ENCODE measurements around the gene AFDN.

Gene AFDN

DNA sequence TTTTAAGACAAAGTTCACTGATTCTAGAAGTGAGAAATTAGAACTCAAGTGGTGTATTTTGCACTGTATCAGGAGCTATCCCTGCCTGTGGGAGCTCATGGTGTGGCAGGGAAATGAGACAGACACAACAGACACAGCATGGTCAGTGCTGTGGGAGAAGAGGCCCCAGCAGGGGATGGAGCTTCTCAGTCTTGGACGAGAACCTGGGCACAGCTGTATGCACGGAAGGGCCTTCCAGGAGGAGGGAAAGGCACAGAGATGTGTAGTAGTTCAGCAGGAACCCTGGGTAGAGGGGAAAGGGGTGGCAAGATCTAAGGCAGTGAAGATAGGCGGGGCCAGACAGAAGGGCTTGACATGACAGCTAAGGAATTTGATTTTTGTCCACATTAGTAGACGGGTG lies 122.0 kb downstream of the AFDN start:
- DNase-seq (ENCODE audit: insufficient read length, low spot score) = no peak
- no peak for FAIRE-seq

DNA sequence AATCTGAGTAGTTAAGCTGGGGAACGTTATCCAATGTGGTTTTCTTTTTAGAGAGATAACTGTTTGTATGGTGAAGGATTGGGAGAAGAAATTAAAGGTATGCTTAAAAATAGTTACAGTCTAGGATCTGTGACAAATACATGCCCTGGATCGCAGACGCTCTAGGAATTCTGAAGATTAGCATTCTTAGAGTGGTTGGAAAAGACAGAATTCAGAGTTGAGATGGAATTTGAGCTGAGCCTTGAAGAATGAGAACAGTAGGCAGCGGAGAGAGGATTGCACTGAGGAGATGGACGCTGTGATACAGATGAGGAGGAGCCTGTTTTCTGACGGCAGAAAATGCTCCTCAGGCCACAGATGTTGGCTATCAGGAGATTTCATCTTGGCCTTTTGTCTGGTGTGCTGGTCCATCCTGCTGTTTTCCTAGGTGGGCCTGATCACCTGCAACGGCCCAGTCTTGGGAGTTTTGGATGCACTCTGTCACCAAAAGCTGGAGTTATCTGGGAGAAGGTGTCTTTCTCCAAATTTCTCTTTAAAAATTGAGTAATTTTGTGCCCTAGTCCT lies 122.5 kb downstream of the AFDN start:
- FAIRE-seq (no peak), DNase-seq (ENCODE audit: insufficient read length, low spot score) (no peak)

DNA sequence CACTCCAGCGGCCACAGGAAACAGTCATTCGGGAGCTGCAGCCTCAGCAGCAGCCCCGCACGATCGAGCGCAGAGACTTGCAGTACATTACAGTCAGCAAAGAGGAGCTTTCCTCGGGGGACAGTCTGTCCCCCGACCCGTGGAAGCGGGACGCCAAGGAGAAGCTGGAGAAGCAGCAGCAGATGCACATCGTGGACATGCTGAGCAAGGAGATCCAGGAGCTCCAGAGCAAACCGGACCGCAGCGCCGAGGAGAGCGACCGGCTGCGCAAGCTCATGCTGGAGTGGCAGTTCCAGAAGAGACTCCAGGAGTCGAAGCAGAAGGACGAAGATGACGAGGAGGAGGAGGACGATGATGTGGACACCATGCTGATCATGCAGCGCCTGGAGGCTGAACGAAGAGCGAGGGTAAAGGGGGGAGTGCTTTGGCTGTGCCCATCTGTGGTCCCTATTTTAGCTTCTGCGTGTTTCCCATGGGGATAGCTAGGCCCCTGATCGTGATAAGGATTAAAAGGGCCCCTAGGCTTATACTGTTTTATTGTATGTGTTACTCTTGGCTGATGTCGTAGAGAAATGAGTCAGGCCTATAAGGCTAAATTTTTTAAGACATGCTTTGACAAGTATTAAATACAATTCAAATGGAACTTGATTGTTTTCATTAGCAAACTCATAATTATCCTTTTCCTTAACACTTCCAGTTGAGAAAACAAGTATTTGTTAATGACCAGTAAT lies 125.2 kb downstream of the AFDN start:
- DNase-seq (ENCODE audit: insufficient read length, low spot score) (no peak), FAIRE-seq (no peak)

DNA sequence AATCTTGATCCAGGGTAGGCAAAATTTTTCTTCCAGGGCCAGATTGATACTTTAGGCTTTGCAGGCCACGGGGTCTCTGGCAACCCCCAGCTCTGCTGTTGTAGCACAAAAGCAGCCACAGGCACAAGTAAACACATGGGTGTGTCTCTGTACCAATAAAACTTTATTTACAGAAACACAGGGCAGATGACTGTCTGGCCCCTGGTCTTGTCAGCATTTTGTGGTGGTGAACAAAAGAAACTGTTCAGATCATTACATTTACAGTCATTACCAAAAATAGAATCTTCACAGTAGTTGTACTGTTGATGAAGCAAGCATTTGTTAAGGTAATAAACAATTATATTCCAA lies 125.8 kb downstream of the AFDN start:
- FAIRE-seq (no peak), DNase-seq (ENCODE audit: insufficient read length, low spot score) (no peak)

DNA sequence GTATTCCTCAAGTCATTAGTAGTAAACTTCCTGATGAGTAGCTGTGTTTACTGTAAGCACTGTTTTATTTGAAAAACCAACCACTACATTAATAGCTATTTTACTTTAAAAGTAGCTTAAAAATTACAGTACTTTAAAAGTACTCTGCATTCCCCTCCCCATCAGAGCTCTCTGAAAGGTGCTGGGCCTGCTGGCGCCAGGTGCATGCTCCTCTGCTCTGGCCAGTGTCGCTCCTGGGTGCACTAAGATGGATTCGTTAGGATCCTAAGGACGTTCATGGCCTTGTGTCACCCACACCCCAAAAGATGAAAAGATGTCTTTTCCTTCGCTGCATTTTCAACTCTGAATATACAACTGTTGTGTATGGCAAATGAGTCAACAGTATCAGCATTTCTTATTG lies 126.8 kb downstream of the AFDN start:
- FAIRE-seq (no peak), DNase-seq (ENCODE audit: insufficient read length, low spot score) (no peak)

DNA sequence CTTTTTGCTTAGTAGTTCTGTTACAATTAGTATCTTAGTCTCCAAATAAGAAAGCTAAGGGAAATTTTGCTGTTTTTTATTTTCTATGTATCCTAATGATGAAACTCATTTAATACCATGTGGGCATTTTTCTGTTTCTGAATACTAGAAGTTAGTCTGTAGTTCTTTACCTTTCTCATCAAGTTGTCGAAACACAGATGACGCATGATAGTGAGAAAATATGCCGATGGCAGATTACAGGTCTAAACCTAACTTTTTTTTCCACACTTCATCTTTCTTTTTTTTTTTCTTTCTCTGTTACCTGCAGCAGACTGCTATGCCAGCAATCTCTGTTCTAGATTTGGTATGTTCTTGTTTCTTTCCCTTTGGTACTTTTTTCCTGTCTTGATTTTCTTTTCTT lies 127.4 kb downstream of the AFDN start:
- DNase-seq (ENCODE audit: insufficient read length, low spot score) = no peak
- no peak for FAIRE-seq

DNA sequence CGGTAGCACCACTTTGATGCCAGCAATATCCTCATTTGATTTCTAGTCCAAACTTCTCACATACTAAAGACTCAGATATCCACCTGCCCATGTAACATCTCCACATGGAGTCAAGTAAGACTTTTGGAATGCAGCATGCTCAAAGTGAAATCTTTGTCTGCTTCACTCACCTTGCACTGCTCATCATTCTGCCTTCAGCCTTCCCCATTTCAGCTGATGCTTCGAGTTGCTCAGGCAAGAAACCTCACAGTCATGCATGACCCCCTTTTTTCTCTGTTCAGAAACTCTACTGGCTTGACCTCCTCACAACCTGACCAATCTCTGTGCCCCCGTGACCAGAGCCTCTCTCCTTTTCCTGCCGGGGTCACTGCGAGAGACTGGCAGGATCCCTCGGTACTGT lies 129.8 kb downstream of the AFDN start:
- FAIRE-seq (no peak), DNase-seq (ENCODE audit: insufficient read length, low spot score) (no peak)

DNA sequence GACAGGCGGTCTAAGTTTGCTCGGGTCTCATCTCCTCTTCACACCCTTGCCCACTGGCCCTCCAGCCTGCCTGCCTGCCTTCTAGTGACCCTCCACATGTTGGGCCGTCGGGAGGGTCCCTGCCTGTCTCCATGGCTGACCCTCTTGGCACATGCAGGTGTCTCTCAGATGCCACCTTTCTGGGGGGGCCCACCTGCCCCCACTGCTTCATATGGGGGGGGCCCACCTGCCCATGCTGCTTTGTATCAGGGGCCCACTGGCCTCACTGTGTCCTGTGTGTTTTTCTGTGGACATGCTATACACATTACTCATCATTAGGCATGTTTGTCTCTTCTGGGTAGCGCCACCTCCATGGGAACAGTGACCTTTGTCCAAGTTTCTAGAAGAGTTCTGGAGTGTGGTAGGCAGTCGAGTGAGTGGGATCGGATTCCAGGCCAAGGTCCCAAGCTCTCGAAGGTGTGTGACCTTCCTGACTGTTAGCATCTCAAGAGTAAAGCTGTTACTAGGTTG lies 130.3 kb downstream of the AFDN start:
- no peak for DNase-seq (ENCODE audit: insufficient read length, low spot score)
- FAIRE-seq = no peak

DNA sequence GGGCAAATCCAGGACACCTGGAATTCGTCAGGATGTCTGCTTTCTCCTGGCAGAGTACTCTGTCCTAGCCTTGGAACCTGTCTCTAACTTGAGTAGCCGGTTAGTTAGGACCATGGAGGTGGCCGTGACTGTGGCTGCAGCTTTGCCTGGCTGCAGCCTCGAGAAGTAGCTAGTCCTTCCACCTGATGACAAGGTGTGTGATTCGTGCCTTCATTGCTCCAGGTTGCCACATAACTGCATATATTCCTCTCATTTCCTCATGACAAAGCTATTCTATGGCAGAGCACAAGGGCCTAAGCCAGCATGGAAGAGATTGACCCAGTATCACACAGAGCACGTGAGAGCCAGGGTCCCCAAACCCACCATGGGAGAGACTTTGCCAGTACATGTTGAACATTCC lies 130.9 kb downstream of the AFDN start:
- FAIRE-seq (no peak), DNase-seq (ENCODE audit: insufficient read length, low spot score) (no peak)

DNA sequence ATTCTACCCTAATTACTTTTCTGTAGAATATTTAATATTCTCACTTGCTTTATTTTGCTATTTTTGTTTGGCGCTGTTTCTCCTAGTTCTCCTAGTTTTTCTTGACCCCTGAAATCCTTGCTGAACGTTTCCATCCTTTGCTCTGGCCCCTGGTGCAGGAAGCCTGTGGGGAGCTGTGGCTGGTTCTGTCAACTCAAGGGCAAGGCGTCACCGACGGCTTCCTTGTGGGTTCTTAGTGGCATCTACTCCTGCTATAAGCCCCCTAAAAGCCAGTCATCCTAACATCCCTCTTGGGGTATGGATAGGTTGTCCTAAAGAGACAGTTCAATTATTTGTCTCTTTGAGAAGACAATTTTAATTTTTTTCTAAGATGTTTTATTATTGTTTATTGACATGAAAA lies 133.9 kb downstream of the AFDN start:
- DNase-seq (ENCODE audit: insufficient read length, low spot score) (no peak), FAIRE-seq (no peak)

DNA sequence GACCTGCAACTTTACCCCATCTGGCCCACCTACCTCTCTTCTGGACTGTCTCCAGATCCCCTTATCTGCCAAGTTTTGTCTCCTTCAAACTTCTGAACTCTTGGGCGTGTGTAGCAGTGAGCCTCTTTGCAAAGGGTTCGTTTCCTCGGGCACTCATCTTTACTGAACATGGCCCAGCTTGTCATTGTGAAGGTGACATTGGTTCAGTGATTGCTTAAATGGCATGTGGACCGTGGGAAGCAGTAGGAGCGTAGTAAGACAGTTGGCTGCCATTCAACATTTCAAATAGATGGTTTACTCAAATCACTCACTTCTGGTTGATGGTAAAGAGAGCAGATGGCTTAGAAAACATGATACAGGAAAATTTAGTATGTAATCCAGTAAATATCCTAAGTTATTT lies 136.0 kb downstream of the AFDN start:
- no peak for DNase-seq (ENCODE audit: insufficient read length, low spot score)
- no peak for FAIRE-seq

DNA sequence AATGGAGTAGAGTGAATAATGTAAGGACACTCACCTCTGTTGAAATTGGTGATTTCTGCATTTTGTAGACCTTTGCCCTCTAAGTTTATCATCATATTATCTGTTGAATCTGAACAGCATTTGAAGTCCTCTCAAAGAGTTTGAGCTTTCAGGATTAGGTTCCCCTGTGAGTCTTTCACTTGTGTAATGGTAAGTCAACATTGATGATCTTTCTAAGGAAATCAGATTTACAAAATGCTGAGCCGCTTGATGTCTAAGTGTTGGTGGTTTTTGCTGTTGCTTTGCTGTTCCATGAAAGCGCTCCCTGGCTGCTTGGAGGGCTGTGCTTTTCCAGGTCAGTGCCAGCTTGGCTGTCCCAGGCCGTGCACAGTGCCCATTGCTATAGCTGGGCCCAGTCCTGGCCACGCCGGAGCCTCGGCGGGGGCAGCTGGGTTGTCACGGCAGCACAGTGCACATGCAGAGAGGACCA lies 136.9 kb downstream of the AFDN start:
- no peak for FAIRE-seq
- DNase-seq (ENCODE audit: insufficient read length, low spot score) = no peak

DNA sequence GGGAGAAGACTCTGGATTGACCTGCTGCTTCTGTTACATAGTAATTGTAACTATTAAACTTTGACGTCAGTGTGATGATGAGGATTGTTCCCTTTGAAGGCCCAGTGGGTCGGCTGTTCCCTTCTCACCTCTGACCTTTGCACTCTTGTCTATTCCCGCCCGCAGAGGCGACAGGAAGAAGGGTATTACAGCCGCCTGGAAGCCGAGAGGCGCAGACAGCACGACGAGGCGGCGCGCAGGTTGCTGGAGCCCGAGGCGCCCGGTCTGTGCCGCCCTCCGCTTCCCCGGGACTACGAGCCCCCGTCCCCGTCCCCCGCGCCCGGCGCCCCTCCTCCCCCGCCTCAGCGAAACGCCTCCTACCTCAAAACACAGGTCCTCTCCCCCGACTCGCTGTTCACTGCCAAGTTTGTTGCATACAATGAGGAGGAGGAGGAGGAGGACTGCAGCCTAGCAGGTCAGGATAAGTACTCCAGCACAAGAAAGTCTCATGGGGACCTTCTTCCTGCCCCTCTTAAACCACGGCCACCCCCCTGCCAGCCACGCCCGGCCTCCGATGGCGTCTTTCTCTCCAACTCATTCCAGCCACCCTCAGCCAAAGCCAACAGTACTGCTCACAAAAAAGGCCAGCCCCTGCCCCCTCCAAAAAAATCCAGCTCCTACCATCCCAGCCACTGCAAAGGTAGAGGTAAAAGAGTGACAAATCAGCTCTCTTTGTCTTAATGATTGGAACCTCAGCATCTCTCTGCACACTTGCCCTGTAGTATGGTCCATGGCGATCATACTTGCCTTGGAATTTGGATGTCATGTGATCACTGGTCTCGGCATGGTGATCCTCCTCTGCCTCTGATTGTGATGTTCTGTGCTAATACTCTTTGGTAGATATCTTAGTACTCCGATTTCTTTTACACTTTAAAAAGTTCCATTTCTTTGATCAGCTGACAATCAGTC lies 139.2 kb downstream of the AFDN start:
- no peak for DNase-seq (ENCODE audit: insufficient read length, low spot score)
- no peak for FAIRE-seq

DNA sequence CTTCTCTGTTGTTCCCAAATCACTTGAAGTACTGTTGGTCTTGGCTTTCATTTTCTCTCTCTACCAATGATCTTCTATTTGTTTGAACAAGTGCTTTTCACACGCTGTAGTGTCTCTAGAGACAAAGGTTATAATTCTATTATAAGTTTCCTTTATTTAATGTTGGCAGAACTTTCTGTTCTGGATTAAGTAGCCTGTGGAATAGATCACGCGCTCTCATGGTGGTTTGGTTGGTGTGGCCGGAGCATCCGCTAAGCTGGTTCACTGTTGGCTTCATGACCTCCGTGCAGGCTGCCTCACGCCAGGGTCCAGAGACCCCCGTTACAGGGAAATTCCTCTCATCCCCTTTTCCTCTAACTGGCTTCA lies 139.8 kb downstream of the AFDN start:
- FAIRE-seq (no peak), DNase-seq (ENCODE audit: insufficient read length, low spot score) (no peak)

DNA sequence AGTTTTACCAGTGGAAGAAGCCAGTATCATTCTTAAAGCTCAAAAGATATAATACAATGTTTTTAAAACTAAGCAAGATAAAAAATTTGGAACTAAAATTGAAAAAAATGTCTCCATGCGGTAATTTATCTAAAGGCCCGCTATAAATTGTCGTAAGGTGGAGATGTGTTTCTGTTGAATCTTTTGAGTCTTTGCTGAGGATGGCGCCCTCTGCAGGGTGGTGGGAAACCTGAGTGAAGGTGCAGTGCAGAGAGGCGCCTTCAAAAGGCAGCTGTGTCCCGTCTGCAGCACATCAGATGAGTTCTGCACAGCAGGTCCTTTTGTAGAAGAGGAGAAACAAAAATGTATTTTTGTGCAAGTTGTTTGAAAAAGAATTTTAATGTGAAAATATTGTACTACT lies 141.4 kb downstream of the AFDN start:
- FAIRE-seq (no peak), DNase-seq (ENCODE audit: insufficient read length, low spot score) (no peak)

DNA sequence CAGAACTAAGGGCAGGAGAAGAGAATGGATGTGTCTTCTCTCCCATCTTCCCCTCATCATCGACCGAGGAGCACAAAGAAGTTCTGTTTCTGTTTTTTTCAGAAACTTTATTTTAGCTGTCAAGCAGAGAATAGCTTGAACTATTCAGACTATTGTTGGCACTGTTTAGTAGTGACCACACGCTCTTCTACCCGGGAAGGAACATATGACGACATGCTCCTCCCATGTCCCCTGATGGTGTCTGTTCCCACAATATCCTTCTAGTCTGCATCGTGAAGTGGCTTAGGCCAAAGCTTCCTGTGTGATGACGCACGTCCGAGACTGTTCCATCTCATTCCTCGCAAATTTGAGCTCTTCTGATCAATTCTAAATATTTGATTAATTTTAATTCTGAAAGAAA lies 143.5 kb downstream of the AFDN start:
- DNase-seq (ENCODE audit: insufficient read length, low spot score) = no peak
- no peak for FAIRE-seq

DNA sequence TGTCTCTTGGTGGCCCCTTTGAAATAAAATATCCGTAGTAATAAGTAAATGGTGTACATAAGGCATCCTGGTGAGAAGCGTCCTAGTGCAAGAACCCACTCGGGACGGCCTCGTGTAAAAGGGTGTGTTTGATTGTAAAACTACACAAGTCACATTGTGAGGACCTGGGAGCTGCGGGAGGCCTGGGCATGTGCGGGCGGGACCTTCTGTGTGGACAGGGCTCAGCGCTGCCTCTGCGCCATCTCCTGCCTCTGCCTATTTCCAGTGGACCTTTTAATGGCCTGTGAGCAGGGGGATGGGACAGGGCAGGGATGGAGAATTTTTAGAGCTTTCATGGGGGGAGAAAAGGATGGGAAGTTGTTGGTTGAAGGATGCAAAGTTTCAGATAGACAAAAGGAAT lies 145.5 kb downstream of the AFDN start:
- DNase-seq (ENCODE audit: insufficient read length, low spot score) (no peak), FAIRE-seq (no peak)

DNA sequence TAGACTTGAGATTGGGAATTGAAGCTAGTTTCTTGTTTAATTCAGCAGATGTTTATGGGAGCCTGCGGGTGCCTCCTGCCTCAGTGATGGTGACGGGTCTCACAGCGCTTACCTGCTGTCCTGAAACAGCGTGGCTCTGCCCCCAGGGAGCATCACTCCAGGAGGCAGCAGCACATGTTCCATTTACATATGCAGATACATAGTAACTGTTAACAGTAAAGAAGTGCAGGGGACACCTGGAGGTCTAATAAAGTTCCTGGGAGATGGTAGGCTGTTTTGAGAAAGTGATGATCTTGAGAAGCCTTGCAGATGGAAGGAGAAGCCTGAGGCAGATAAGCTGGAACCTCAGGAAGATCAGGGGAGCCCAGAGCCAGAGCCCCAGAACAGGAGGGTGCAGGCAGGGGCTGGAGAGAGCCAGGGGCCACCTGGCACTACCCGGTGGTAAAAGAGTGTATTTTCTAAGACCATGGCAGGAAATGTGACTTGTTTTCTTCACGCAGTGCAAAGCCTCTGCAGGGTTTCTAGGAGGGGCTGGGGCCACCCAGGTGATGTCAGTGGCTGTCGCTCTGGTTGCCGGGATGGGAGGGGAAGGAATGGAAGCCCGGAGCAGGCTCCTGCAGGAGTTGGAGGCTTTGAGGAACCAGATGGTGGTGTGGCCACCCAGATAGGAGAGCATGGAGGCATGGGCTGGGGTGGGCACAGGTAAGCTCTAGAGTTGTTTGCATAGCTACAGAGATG lies 146.6 kb downstream of the AFDN start:
- no peak for DNase-seq (ENCODE audit: insufficient read length, low spot score)

DNA sequence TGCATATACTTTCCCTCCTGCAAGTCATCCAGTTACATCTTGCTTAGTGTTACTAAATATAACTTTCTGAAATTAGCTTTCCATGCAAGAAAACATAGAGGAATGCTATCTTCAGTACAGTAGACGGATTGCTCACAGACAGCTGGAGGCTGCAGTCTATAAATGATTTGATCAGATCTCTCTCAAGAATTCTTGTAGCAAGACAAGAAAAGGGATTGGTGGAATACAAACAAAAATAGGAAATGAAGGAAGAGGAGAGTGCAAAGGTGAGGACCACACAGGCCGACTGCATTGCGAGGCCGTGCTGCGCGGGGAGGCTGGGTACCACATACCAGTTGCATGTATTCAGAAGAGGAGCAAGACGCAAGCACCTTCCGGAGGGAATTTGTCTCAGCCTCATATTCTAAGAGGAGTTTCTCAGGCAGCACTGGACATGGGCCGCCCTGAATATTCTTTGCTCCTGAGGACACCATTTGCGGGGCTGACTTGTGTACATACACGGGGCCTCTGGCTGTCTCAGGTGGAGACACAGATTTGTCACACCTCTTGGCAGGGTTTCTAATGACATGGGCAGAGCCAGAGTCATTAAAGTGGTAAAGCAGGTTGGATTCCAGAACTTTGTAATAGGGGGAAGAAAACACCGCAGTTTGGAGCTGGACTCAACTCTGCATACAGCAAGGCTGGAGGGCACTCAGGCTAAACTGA lies 148.1 kb downstream of the AFDN start:
- DNase-seq (ENCODE audit: insufficient read length, low spot score) (no peak), FAIRE-seq (no peak)

More for the DNA sequence above, 146.6 kb downstream of the AFDN start:
- FAIRE-seq = no peak

DNA sequence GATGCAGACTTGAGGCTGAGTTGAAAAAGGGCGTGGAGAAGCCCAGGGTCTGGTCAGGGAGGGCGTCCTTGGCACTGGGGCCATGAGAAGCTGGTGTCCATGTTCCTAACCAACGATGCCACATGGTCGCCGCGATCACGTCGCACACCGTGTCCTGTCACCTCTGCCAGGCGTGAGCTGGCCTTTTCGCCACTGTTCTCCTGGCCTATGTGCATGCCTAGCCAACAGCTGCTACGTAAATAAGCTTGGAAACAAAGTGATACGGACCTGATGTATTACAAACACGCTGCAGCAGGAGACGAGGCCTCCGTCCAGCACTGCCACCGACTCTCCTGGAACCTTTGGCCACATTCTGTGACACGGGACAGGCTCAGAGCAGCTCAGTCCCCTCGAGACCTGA lies 148.7 kb downstream of the AFDN start:
- FAIRE-seq = no peak

More for the DNA sequence above, 148.7 kb downstream of the AFDN start:
- DNase-seq (ENCODE audit: insufficient read length, low spot score) = no peak

Measured in GM19239 (cell line).